Neural cell (in vitro differentiated cells): ENCODE measurements around the gene ALKBH3. TPM values are rescaled to one million over a fixed set of nuclear protein-coding genes. Genes with fewer than 3 reads are reported as not detected.

Experiments
- H2AFZ ChIP-seq: fragments of 200-600, 300-800 bp; sonication (generic), shearing (Covaris generic); 2 replicates; pipeline ENCODE4 v1.6.0; 2014; ENCODE audit warnings: low read depth, mild to moderate bottlenecking, antibody characterized with exemption, low read length, moderate library complexity
- H3F3A ChIP-seq: fragments of 200-600 bp; shearing (Covaris generic); 2 replicates; pipeline ENCODE4 v1.6.1; 2016; ENCODE audit warnings: mild to moderate bottlenecking, moderate library complexity, mixed read lengths, antibody characterized with exemption, low read length; ENCODE audit not compliant: insufficient read depth, poor library complexity, severe bottlenecking
- H3K27ac ChIP-seq: fragments of 200-600, 300-800 bp; sonication (generic), shearing (Covaris generic); 2 replicates; pipeline ENCODE4 v1.5.1; 2014; ENCODE audit warnings: mild to moderate bottlenecking, low read length, moderate library complexity
- H3K27me3 ChIP-seq: fragments of 300-800, 200-600 bp; sonication (generic), shearing (Covaris generic); 2 replicates; pipeline ENCODE4 v1.6.0; 2014; ENCODE audit warnings: mild to moderate bottlenecking, low read depth, low read length, moderate library complexity; ENCODE audit not compliant: insufficient read depth
- H3K36me3 ChIP-seq: fragments of 300-800, 200-600 bp; sonication (generic), shearing (Covaris generic); 2 replicates; pipeline ENCODE4 v1.5.1; 2014; ENCODE audit warnings: mild to moderate bottlenecking, antibody characterized with exemption, low read length, moderate library complexity; ENCODE audit not compliant: insufficient read depth
- H3K4me2 ChIP-seq: fragments of 300-800, 200-600 bp; sonication (generic), shearing (Covaris generic); 2 replicates; pipeline ENCODE4 v1.6.0; 2014; ENCODE audit warnings: mild to moderate bottlenecking, low read length
- H3K4me3 ChIP-seq: fragments of 300-800, 200-600 bp; sonication (generic), shearing (Covaris generic); 2 replicates; pipeline ENCODE4 v1.5.1; 2014; ENCODE audit warnings: mild to moderate bottlenecking, low read length, moderate library complexity
- H3K79me2 ChIP-seq: fragments of 200-600 bp; shearing (Covaris generic); replicated peaks from 2 replicates; pipeline ENCODE4 v1.6.0; 2014; ENCODE audit warnings: mild to moderate bottlenecking, low read length, moderate library complexity; ENCODE audit not compliant: insufficient read depth
- H3K9ac ChIP-seq: fragments of 300-800, 200-600 bp; sonication (generic), shearing (Covaris generic); 2 replicates; pipeline ENCODE4 v1.6.1; 2016; ENCODE audit warnings: mild to moderate bottlenecking, low read length, mixed read lengths
- H3K9me2 ChIP-seq: fragments of 200-600 bp; shearing (Covaris generic); 2 replicates; pipeline ENCODE4 v1.6.1; 2016; ENCODE audit warnings: mild to moderate bottlenecking, low read length, mixed read lengths; ENCODE audit not compliant: insufficient read depth
- H3K9me3 ChIP-seq: fragments of 200-600, 300-800 bp; sonication (generic), shearing (Covaris generic); 2 replicates; pipeline ENCODE4 v1.6.1; 2016; ENCODE audit warnings: mild to moderate bottlenecking, mixed run types, low read length, moderate library complexity, mixed read lengths
- H4K20me1 ChIP-seq: fragments of 200-600 bp; shearing (Covaris generic); 2 replicates; pipeline ENCODE4 v1.6.1; 2016; ENCODE audit warnings: mild to moderate bottlenecking, mixed run types; ENCODE audit not compliant: insufficient read depth
- EP300 ChIP-seq: fragments of 450-650 bp; conservative IDR thresholded peaks from 2 replicates; pipeline ENCODE4 v1.6.1; 2014; ENCODE audit warnings: antibody characterized with exemption, mild to moderate bottlenecking, moderate library complexity; ENCODE audit not compliant: poor library complexity, severe bottlenecking
- EZH2 ChIP-seq: fragments of 200-600, 300-800 bp; shearing (Covaris generic), sonication (generic); IDR thresholded peaks from 2 replicates; pipeline ENCODE4 v1.6.1; 2014; ENCODE audit warnings: antibody characterized with exemption, low read length, borderline replicate concordance, mild to moderate bottlenecking; ENCODE audit not compliant: insufficient read depth, poor library complexity, severe bottlenecking
- MXI1 ChIP-seq: fragments of 450-650 bp; conservative IDR thresholded peaks from 2 replicates; pipeline ENCODE4 v1.6.1; 2014; ENCODE audit warnings: antibody characterized with exemption, mild to moderate bottlenecking; ENCODE audit not compliant: poor library complexity, severe bottlenecking
- POLR2AphosphoS5 ChIP-seq: IDR thresholded peaks from 2 replicates; pipeline ENCODE4 v1.6.1; 2012
- RAD21 ChIP-seq: fragments of 450-650 bp; conservative IDR thresholded peaks from 2 replicates; pipeline ENCODE4 v1.6.1; 2014; ENCODE audit warnings: antibody characterized with exemption, mild to moderate bottlenecking, moderate library complexity
- SMC3 ChIP-seq: fragments of 450-650 bp; conservative IDR thresholded peaks from 2 replicates; pipeline ENCODE4 v1.6.1; 2014; ENCODE audit warnings: antibody characterized with exemption, mild to moderate bottlenecking, moderate library complexity; ENCODE audit not compliant: poor library complexity
- TAF1 ChIP-seq: IDR thresholded peaks from 2 replicates; pipeline ENCODE4 v1.6.1; 2012; ENCODE audit warnings: low read depth
- polyA plus RNA-seq: library from polyadenylated mRNA; depleted of rRNA; stranded (reverse); fragments of >200 nt; gene quantifications from 2 replicates; pipeline ENCODE4 v1.2.3, GENCODE V29; 2014
- TF ChIP-seq, protein P1 (sequence below): fragments of 450-650 bp; IDR thresholded peaks from 2 replicates; pipeline ENCODE4 v1.5.1; 2014; ENCODE audit warnings: antibody characterized with exemption, mild to moderate bottlenecking, moderate library complexity; ENCODE audit not compliant: poor library complexity, severe bottlenecking
- TF ChIP-seq, protein P2 (sequence below): IDR thresholded peaks from 2 replicates; pipeline ENCODE4 v1.6.1; 2012; ENCODE audit warnings: borderline replicate concordance

The ALKBH3 gene
- polyA plus RNA-seq, 1 donor from 2014 or later: 27.0 TPM

- no peaks in the 10 kb centered on the region for H3K9me2 ChIP-seq
- no peak overlapping the region for H2AFZ ChIP-seq
- H3K9me3 ChIP-seq: no peaks in the 10 kb centered on the region
- no peaks in the 10 kb centered on the region for H3K79me2 ChIP-seq
- no peak overlapping the region for H3K4me2 ChIP-seq
- H3K4me3 ChIP-seq: no peak overlapping the region
- no peaks in the 10 kb centered on the region for H3K36me3 ChIP-seq
- no peaks in the 10 kb centered on the region for H3K27me3 ChIP-seq
- no peak for TF ChIP-seq EP300
- TF ChIP-seq EZH2: no peak
- TF ChIP-seq, protein P1, sequence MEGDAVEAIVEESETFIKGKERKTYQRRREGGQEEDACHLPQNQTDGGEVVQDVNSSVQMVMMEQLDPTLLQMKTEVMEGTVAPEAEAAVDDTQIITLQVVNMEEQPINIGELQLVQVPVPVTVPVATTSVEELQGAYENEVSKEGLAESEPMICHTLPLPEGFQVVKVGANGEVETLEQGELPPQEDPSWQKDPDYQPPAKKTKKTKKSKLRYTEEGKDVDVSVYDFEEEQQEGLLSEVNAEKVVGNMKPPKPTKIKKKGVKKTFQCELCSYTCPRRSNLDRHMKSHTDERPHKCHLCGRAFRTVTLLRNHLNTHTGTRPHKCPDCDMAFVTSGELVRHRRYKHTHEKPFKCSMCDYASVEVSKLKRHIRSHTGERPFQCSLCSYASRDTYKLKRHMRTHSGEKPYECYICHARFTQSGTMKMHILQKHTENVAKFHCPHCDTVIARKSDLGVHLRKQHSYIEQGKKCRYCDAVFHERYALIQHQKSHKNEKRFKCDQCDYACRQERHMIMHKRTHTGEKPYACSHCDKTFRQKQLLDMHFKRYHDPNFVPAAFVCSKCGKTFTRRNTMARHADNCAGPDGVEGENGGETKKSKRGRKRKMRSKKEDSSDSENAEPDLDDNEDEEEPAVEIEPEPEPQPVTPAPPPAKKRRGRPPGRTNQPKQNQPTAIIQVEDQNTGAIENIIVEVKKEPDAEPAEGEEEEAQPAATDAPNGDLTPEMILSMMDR: no peak
- no peak for TF ChIP-seq TAF1
- no peak for TF ChIP-seq POLR2AphosphoS5
- TF ChIP-seq RAD21: no peak
- TF ChIP-seq, protein P2, sequence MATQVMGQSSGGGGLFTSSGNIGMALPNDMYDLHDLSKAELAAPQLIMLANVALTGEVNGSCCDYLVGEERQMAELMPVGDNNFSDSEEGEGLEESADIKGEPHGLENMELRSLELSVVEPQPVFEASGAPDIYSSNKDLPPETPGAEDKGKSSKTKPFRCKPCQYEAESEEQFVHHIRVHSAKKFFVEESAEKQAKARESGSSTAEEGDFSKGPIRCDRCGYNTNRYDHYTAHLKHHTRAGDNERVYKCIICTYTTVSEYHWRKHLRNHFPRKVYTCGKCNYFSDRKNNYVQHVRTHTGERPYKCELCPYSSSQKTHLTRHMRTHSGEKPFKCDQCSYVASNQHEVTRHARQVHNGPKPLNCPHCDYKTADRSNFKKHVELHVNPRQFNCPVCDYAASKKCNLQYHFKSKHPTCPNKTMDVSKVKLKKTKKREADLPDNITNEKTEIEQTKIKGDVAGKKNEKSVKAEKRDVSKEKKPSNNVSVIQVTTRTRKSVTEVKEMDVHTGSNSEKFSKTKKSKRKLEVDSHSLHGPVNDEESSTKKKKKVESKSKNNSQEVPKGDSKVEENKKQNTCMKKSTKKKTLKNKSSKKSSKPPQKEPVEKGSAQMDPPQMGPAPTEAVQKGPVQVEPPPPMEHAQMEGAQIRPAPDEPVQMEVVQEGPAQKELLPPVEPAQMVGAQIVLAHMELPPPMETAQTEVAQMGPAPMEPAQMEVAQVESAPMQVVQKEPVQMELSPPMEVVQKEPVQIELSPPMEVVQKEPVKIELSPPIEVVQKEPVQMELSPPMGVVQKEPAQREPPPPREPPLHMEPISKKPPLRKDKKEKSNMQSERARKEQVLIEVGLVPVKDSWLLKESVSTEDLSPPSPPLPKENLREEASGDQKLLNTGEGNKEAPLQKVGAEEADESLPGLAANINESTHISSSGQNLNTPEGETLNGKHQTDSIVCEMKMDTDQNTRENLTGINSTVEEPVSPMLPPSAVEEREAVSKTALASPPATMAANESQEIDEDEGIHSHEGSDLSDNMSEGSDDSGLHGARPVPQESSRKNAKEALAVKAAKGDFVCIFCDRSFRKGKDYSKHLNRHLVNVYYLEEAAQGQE: no peak
- TF ChIP-seq MXI1: no peak
- no peak for TF ChIP-seq SMC3
- no peaks in the 10 kb centered on the region for H3F3A ChIP-seq
- H4K20me1 ChIP-seq: no peaks in the 10 kb centered on the region
- no peak overlapping the region for H3K27ac ChIP-seq
- no peak overlapping the region for H3K9ac ChIP-seq
These were observed 73.6 kb downstream of the ALKBH3 start for GRCh38 chr11:43954241-43954640.

GRCh38 chr11:43955381-43956118 lies 74.9 kb downstream of the ALKBH3 start:
- Histone ChIP-seq H3K79me2 (no peaks in the 10 kb centered on the region), H3K9me3 (no peaks in the 10 kb centered on the region), H3K9me2 (no peaks in the 10 kb centered on the region), H3K36me3 (no peaks in the 10 kb centered on the region), H3K4me2 (no peak overlapping the region), H3K27ac (no peak overlapping the region), H3K4me3 (no peak overlapping the region), H3K27me3 (no peaks in the 10 kb centered on the region), H4K20me1 (no peaks in the 10 kb centered on the region), H3F3A (no peaks in the 10 kb centered on the region), H3K9ac (no peak overlapping the region), H2AFZ (no peak overlapping the region)
- TF ChIP-seq EP300 (no peak), MXI1 (no peak), EZH2 (no peak), SMC3 (no peak), RAD21 (no peak), TAF1 (no peak), POLR2AphosphoS5 (no peak)
- TF ChIP-seq, protein P2: no peak
- TF ChIP-seq, protein P1: no peak
